Mesodermal cell (in vitro differentiated cells): ENCODE results near the gene MYCL. TPM values are rescaled to one million over a fixed set of nuclear protein-coding genes. Genes with fewer than 3 reads are reported as not detected.

Experiments
- H3K27ac ChIP-seq: 2 replicates; pipeline ENCODE4 v1.7.0; 2013; ENCODE audit warnings: mild to moderate bottlenecking, low read depth, low read length, moderate library complexity; ENCODE audit not compliant: severe bottlenecking
- H3K36me3 ChIP-seq: 2 replicates; pipeline ENCODE4 v1.7.1; 2013; ENCODE audit warnings: mild to moderate bottlenecking, low read length, moderate library complexity; ENCODE audit not compliant: control insufficient read depth, insufficient read depth
- H3K4me1 ChIP-seq: one replicate; pipeline ENCODE4 v1.7.1; 2013; ENCODE audit warnings: mild to moderate bottlenecking, low read length; ENCODE audit not compliant: insufficient read depth, control insufficient read depth, poor library complexity, severe bottlenecking
- H3K4me3 ChIP-seq: 2 replicates; pipeline ENCODE4 v1.7.0; 2013; ENCODE audit warnings: low read length, control low read depth, mild to moderate bottlenecking; ENCODE audit not compliant: insufficient read depth, poor library complexity, severe bottlenecking; ENCODE audit errors: extremely low read depth
- H3K9me3 ChIP-seq: 2 replicates; pipeline ENCODE4 v1.7.1; 2013; ENCODE audit warnings: mild to moderate bottlenecking, low read length, moderate library complexity; ENCODE audit not compliant: control insufficient read depth
- WGBS, 2 experiments: methylation state at CpG; one replicate each; pipeline ENCODE4 v1.1.5; 2013; ENCODE audit warnings: missing lambda C conversion rate in 2 of 2; ENCODE audit not compliant: insufficient coverage in 2 of 2; 5-methylcytosine and 5-hydroxymethylcytosine counted together
- polyA plus RNA-seq, 2 experiments: library from polyadenylated mRNA; stranded (reverse); fragments of 50-300 nt; gene quantifications; one replicate each; pipeline ENCODE4 v1.2.3, GENCODE V29; 2013

The MYCL gene
- polyA plus RNA-seq (2013, experiment 1 of 2), result 11.3 TPM
- 8.7 TPM for polyA plus RNA-seq (2013, experiment 2 of 2)

GRCh38 chr1:39901714-39902459 lies at the start of gene MYCL:
MYCL (minus strand) TSS chr1:39901917; CDS start chr1:39901434, 483 bp downstream.
- 0% methylated on average over 66 to 77 of the region's 92 CpGs for WGBS, 2 experiments
- Histone ChIP-seq H3K4me1 (peaks cover 24% of the 10 kb centered on the region), H3K36me3 (no peaks in the 10 kb centered on the region), H3K9me3 (no peaks in the 10 kb centered on the region), H3K27ac (no peak within 1 kb of the TSS), H3K4me3 (peak within 1 kb of the TSS; percentile 65)

GRCh38 chr1:39949891-39950290 lies 48.2 kb upstream of the MYCL start:
- H3K9me3 ChIP-seq, result peaks cover 6% of the 10 kb centered on the region
- no peaks in the 10 kb centered on the region for H3K36me3 ChIP-seq
- WGBS, 2 experiments, result 90 to 100% methylated on average over 2 of the region's 2 CpGs
- no peak overlapping the region for H3K27ac ChIP-seq
- no peak overlapping the region for H3K4me3 ChIP-seq
- H3K4me1 ChIP-seq, result no peaks in the 10 kb centered on the region

GRCh38 chr1:39947260-39947659 lies 45.5 kb upstream of the MYCL start:
- Histone ChIP-seq H3K4me3 (no peak overlapping the region), H3K9me3 (peaks cover 6% of the 10 kb centered on the region), H3K27ac (no peak overlapping the region), H3K4me1 (no peaks in the 10 kb centered on the region), H3K36me3 (no peaks in the 10 kb centered on the region)
- WGBS, 2 experiments, result 86 to 97% methylated on average over 3 of the region's 4 CpGs

GRCh38 chr1:39946216-39946615 lies 44.5 kb upstream of the MYCL start:
- 95 to 99% methylated on average over 4 of the region's 4 CpGs for WGBS, 2 experiments
- Histone ChIP-seq H3K27ac (no peak overlapping the region), H3K36me3 (no peaks in the 10 kb centered on the region)

GRCh38 chr1:39944410-39945112 lies 42.8 kb upstream of the MYCL start:
- Histone ChIP-seq H3K9me3 (no peaks in the 10 kb centered on the region), H3K4me3 (no peak overlapping the region), H3K4me1 (no peaks in the 10 kb centered on the region), H3K36me3 (no peaks in the 10 kb centered on the region), H3K27ac (no peak overlapping the region)
- 78 to 95% methylated on average over 3 to 4 of the region's 8 CpGs for WGBS, 2 experiments

More at GRCh38 chr1:39946216-39946615, 44.5 kb upstream of the MYCL start:
- Histone ChIP-seq H3K4me1 (no peaks in the 10 kb centered on the region), H3K9me3 (peaks cover 6% of the 10 kb centered on the region), H3K4me3 (no peak overlapping the region)

GRCh38 chr1:39943471-39944290 lies 42.0 kb upstream of the MYCL start:
- Histone ChIP-seq H3K4me1 (no peaks in the 10 kb centered on the region), H3K36me3 (no peaks in the 10 kb centered on the region), H3K4me3 (no peak overlapping the region), H3K27ac (no peak overlapping the region), H3K9me3 (no peaks in the 10 kb centered on the region)
- WGBS, 2 experiments, result 89 to 92% methylated on average over 10 of the region's 14 CpGs

GRCh38 chr1:39940980-39941871 lies 39.5 kb upstream of the MYCL start:
- Histone ChIP-seq H3K27ac (no peak overlapping the region), H3K36me3 (no peaks in the 10 kb centered on the region), H3K9me3 (no peaks in the 10 kb centered on the region), H3K4me3 (no peak overlapping the region), H3K4me1 (no peaks in the 10 kb centered on the region)
- 88 to 95% methylated on average over 4 to 7 of the region's 9 CpGs for WGBS, 2 experiments

- Histone ChIP-seq H3K27ac (no peak overlapping the region), H3K4me3 (no peak overlapping the region), H3K4me1 (no peaks in the 10 kb centered on the region), H3K9me3 (no peaks in the 10 kb centered on the region), H3K36me3 (no peaks in the 10 kb centered on the region)
- WGBS, 2 experiments, result 77 to 90% methylated on average over 5 of the region's 5 CpGs
These were observed 38.5 kb upstream of the MYCL start for GRCh38 chr1:39940253-39940652.

GRCh38 chr1:39938856-39939255 lies 37.1 kb upstream of the MYCL start:
- Histone ChIP-seq H3K36me3 (no peaks in the 10 kb centered on the region), H3K9me3 (no peaks in the 10 kb centered on the region), H3K4me1 (no peaks in the 10 kb centered on the region), H3K27ac (no peak overlapping the region), H3K4me3 (no peak overlapping the region)
- 96 to 98% methylated on average over 6 to 8 of the region's 8 CpGs for WGBS, 2 experiments
